ENCODE measurements around the gene LRBA. TPM values are rescaled to one million over a fixed set of nuclear protein-coding genes. Genes with fewer than 3 reads are reported as not detected.

LRBA gene
- total RNA-seq, 1 experiment from 2014 or later, result 69.1 TPM

DNA sequence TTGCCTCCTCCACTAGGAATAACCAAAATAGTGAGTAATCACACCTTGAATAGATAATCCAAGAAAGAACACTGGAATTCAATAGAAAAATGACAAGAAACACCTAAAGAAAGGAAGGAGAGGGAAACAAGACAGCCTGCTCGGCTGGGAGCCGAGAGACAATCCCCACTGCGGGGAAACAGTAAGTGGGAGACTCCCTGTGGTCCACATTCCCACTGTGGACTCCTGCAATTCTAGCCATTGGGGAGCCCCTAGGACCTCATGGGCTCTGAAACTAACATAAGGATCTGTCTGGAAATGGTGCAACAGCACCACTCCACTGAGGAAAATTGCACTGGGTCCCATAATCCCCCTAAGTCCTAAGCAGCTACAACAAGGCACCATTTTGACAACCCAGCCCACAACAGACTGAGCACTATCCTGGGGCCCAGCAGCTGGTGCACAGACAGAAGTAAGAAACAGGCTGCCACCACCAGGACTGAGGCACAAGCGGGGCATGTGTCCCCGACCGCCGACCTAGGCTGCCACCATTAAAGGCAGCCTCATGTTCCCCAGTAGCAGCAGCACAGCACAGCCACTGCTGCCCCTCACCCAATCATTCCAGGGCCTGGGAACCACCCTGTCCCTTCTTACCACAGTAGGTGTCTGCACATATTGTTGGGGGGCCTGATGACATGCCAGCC lies 14.2 kb downstream of the LRBA start:
- ChIA-PET CTCF (no interaction called here), POLR2A (no interaction called here)
- no peak for DNase-seq (ENCODE audit: low spot score)
- no peaks in the 10 kb centered on the region for H3K9me3 Mint-ChIP-seq
- TF ChIP-seq NR1H2 (CRISPR knock-in tag; IDR thresholded peaks at IDR 0.05) (no peak), NFYB (CRISPR knock-in tag; conservative IDR thresholded peaks at IDR 0.05; ENCODE audit: low read depth) (no peak), GTF2I (CRISPR knock-in tag; conservative IDR thresholded peaks at IDR 0.05) (no peak)
- H3K27ac Mint-ChIP-seq, result no peak overlapping the region
- peaks cover 20% of the 10 kb centered on the region for H3K4me1 Mint-ChIP-seq
- ATAC-seq, result peak; percentile 50; the same call in 1 of the 2 replicates
- H3K4me3 Mint-ChIP-seq, result no peak overlapping the region
- H3K27me3 Mint-ChIP-seq (ENCODE audit: low read depth), result no peaks in the 10 kb centered on the region
- H3K36me3 Mint-ChIP-seq, result peaks cover 10% of the 10 kb centered on the region

DNA sequence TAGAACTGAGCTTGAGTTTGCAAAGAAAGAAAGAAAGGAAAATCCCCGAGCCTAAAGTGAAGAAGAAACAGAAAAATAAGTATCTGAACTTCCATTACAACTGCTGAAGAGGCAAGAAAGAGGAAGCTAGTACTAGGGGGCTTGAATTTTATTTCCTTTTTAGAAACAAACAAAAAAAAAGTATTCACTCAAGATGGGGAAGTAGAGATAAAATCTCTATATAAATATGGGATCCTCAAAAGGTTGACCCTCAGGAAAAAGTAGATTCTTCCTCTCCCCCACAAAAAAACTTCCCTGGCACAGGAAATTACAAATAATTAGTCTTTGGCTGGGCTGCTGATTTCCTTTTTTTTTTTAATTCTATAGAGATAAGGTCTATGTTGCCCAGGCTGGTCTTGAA lies 16.0 kb downstream of the LRBA start:
- TF ChIP-seq, protein P1, sequence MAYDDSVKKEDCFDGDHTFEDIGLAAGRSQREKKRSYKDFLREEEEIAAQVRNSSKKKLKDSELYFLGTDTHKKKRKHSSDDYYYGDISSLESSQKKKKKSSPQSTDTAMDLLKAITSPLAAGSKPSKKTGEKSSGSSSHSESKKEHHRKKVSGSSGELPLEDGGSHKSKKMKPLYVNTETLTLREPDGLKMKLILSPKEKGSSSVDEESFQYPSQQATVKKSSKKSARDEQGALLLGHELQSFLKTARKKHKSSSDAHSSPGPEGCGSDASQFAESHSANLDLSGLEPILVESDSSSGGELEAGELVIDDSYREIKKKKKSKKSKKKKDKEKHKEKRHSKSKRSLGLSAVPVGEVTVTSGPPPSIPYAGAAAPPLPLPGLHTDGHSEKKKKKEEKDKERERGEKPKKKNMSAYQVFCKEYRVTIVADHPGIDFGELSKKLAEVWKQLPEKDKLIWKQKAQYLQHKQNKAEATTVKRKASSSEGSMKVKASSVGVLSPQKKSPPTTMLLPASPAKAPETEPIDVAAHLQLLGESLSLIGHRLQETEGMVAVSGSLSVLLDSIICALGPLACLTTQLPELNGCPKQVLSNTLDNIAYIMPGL (CRISPR knock-in tag; IDR thresholded peaks at IDR 0.05), result no peak
- no peak for TF ChIP-seq ZNF263 (CRISPR knock-in tag; IDR thresholded peaks at IDR 0.05; ENCODE audit: low read depth)
- TF ChIP-seq TCF7 (CRISPR knock-in tag; IDR thresholded peaks at IDR 0.05; ENCODE audit: low read depth), result no peak
- TF ChIP-seq, protein P2, sequence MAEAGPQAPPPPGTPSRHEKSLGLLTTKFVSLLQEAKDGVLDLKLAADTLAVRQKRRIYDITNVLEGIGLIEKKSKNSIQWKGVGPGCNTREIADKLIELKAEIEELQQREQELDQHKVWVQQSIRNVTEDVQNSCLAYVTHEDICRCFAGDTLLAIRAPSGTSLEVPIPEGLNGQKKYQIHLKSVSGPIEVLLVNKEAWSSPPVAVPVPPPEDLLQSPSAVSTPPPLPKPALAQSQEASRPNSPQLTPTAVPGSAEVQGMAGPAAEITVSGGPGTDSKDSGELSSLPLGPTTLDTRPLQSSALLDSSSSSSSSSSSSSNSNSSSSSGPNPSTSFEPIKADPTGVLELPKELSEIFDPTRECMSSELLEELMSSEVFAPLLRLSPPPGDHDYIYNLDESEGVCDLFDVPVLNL (CRISPR knock-in tag; IDR thresholded peaks at IDR 0.05; ENCODE audit: borderline replicate concordance, low read depth), result no peak
- TF ChIP-seq, protein P3, sequence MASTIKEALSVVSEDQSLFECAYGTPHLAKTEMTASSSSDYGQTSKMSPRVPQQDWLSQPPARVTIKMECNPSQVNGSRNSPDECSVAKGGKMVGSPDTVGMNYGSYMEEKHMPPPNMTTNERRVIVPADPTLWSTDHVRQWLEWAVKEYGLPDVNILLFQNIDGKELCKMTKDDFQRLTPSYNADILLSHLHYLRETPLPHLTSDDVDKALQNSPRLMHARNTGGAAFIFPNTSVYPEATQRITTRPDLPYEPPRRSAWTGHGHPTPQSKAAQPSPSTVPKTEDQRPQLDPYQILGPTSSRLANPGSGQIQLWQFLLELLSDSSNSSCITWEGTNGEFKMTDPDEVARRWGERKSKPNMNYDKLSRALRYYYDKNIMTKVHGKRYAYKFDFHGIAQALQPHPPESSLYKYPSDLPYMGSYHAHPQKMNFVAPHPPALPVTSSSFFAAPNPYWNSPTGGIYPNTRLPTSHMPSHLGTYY (CRISPR knock-in tag; IDR thresholded peaks at IDR 0.05), result no peak
- TF ChIP-seq ZNF121 (CRISPR knock-in tag; IDR thresholded peaks at IDR 0.05), result no peak
- TF ChIP-seq ZNF232 (CRISPR knock-in tag; IDR thresholded peaks at IDR 0.05), result no peak
- TF ChIP-seq NR3C1 (CRISPR knock-in tag; conservative IDR thresholded peaks at IDR 0.05; ENCODE audit: low read depth), result no peak
- TF ChIP-seq FOXJ3 (CRISPR knock-in tag; IDR thresholded peaks at IDR 0.05; ENCODE audit: borderline replicate concordance), result no peak
- TF ChIP-seq GRHL2 (CRISPR knock-in tag; IDR thresholded peaks at IDR 0.05; ENCODE audit: insufficient replicate concordance, severe bottlenecking), result no peak
- no peak for TF ChIP-seq ZNF671 (CRISPR knock-in tag; IDR thresholded peaks at IDR 0.05)
- TF ChIP-seq GTF2I (CRISPR knock-in tag; conservative IDR thresholded peaks at IDR 0.05), result no peak
- TF ChIP-seq NFYB (CRISPR knock-in tag; conservative IDR thresholded peaks at IDR 0.05; ENCODE audit: low read depth), result no peak
- TF ChIP-seq, protein P4, sequence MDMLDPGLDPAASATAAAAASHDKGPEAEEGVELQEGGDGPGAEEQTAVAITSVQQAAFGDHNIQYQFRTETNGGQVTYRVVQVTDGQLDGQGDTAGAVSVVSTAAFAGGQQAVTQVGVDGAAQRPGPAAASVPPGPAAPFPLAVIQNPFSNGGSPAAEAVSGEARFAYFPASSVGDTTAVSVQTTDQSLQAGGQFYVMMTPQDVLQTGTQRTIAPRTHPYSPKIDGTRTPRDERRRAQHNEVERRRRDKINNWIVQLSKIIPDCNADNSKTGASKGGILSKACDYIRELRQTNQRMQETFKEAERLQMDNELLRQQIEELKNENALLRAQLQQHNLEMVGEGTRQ (CRISPR knock-in tag; IDR thresholded peaks at IDR 0.05), result no peak
- TF ChIP-seq OVOL2 (CRISPR knock-in tag; IDR thresholded peaks at IDR 0.05; ENCODE audit: borderline replicate concordance), result no peak
- TF ChIP-seq, protein P5, sequence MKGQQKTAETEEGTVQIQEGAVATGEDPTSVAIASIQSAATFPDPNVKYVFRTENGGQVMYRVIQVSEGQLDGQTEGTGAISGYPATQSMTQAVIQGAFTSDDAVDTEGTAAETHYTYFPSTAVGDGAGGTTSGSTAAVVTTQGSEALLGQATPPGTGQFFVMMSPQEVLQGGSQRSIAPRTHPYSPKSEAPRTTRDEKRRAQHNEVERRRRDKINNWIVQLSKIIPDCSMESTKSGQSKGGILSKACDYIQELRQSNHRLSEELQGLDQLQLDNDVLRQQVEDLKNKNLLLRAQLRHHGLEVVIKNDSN (CRISPR knock-in tag; IDR thresholded peaks at IDR 0.05), result no peak
- no peak overlapping the region for H3K4me3 Mint-ChIP-seq
- no peak overlapping the region for H3K27ac Mint-ChIP-seq
- H3K36me3 Mint-ChIP-seq, result peaks cover 7% of the 10 kb centered on the region
- ChIA-PET CTCF (no interaction called here), POLR2A (no interaction called here)
- DNase-seq (ENCODE audit: low spot score), result no peak
- no peaks in the 10 kb centered on the region for H3K9me3 Mint-ChIP-seq
- H3K27me3 Mint-ChIP-seq (ENCODE audit: low read depth), result no peaks in the 10 kb centered on the region
- ATAC-seq, result no peak
- H3K4me1 Mint-ChIP-seq, result peaks cover 34% of the 10 kb centered on the region
